ENCODE measurements around the gene SCAND1. TPM values are rescaled to one million over a fixed set of nuclear protein-coding genes. Genes with fewer than 3 reads are reported as not detected.

SCAND1 gene
- total RNA-seq, 3 donors from 2014 or later = 55.3 to 80.4 (median 60.7) TPM

- no peak for ATAC-seq
- no peak for TF ChIP-seq CTCF (IDR thresholded peaks at IDR 0.05)
- DNase-seq = no peak
- Histone ChIP-seq H3K4me3 (no peak overlapping the region), H3K9me3 (no peaks in the 10 kb centered on the region), H3K4me1 (ENCODE audit: low read depth) (no peaks in the 10 kb centered on the region), H3K36me3 (ENCODE audit: low read depth) (no peaks in the 10 kb centered on the region)
- intact Hi-C loops (cut with DNase I, micrococcal nuclease) = no loop called here
Measured at GRCh38 chr20:35981969-35982368, 27.7 kb upstream of the SCAND1 start.

- no peaks in the 10 kb centered on the region for H3K4me1 ChIP-seq (ENCODE audit: low read depth)
- H3K9me3 ChIP-seq = no peaks in the 10 kb centered on the region
- DNase-seq (no peak), ATAC-seq (no peak)
- TF ChIP-seq CTCF (IDR thresholded peaks at IDR 0.05) = no peak
- H3K4me3 ChIP-seq = no peak overlapping the region
- H3K36me3 ChIP-seq (ENCODE audit: low read depth) = no peaks in the 10 kb centered on the region
- intact Hi-C loops (cut with DNase I, micrococcal nuclease) = no loop called here
Measured at GRCh38 chr20:35979544-35979943, 25.2 kb upstream of the SCAND1 start.

GRCh38 chr20:35978041-35978513 lies 23.8 kb upstream of the SCAND1 start:
- DNase-seq (no peak), ATAC-seq (no peak)
- Histone ChIP-seq H3K4me1 (ENCODE audit: low read depth) (no peaks in the 10 kb centered on the region), H3K4me3 (no peak overlapping the region), H3K36me3 (ENCODE audit: low read depth) (no peaks in the 10 kb centered on the region), H3K9me3 (no peaks in the 10 kb centered on the region)
- TF ChIP-seq CTCF (IDR thresholded peaks at IDR 0.05) = no peak
- intact Hi-C loops (cut with DNase I, micrococcal nuclease) = no loop called here

GRCh38 chr20:35975576-35976373 lies 21.5 kb upstream of the SCAND1 start:
- intact Hi-C loops (cut with DNase I, micrococcal nuclease) = no loop called here
- Histone ChIP-seq H3K4me1 (ENCODE audit: low read depth) (no peaks in the 10 kb centered on the region), H3K36me3 (ENCODE audit: low read depth) (no peaks in the 10 kb centered on the region), H3K4me3 (no peak overlapping the region), H3K9me3 (no peaks in the 10 kb centered on the region)
- DNase-seq (no peak), ATAC-seq (no peak)
- TF ChIP-seq CTCF (IDR thresholded peaks at IDR 0.05) = no peak

GRCh38 chr20:35974256-35974655 lies 20.0 kb upstream of the SCAND1 start:
- DNase-seq = no peak

More at GRCh38 chr20:35974256-35974655, 20.0 kb upstream of the SCAND1 start:
- ATAC-seq = no peak
- no peaks in the 10 kb centered on the region for H3K36me3 ChIP-seq (ENCODE audit: low read depth)
- TF ChIP-seq CTCF (IDR thresholded peaks at IDR 0.05) = no peak
- H3K9me3 ChIP-seq = no peaks in the 10 kb centered on the region
- no peak overlapping the region for H3K4me3 ChIP-seq
- no peaks in the 10 kb centered on the region for H3K4me1 ChIP-seq (ENCODE audit: low read depth)
- intact Hi-C loops (cut with DNase I, micrococcal nuclease) = no loop called here

All from mucosa of descending colon (tissue), 3 donors.